H9 (cell line): ENCODE measurements around the gene NDUFS6. TPM values are rescaled to one million over a fixed set of nuclear protein-coding genes. Genes with fewer than 3 reads are reported as not detected.

ENCODE experiments used
- DNase-seq: peaks from one replicate; pipeline ENCODE4 v3.0.0-alpha.2; 2017
- H2AFZ ChIP-seq: one replicate; pipeline ENCODE4 v1.6.1; 2013; ENCODE audit warnings: mild to moderate bottlenecking, low read length, control low read depth, moderate library complexity
- H2AK5ac ChIP-seq: 2 replicates; pipeline ENCODE4 v1.6.1; 2013; ENCODE audit warnings: low read length, control low read depth, mixed read lengths; ENCODE audit not compliant: insufficient read length
- H2BK120ac ChIP-seq: one replicate; pipeline ENCODE4 v1.6.1; 2013; ENCODE audit warnings: low read depth, mild to moderate bottlenecking, low read length, control low read depth, inconsistent platforms; ENCODE audit not compliant: poor library complexity, severe bottlenecking
- H2BK12ac ChIP-seq: 2 replicates; pipeline ENCODE4 v1.6.1; 2013; ENCODE audit warnings: low read length, control low read depth, mixed read lengths, low read depth; ENCODE audit not compliant: insufficient read length
- H2BK15ac ChIP-seq: 2 replicates; pipeline ENCODE4 v1.6.1; 2013; ENCODE audit warnings: low read depth, low read length, control low read depth
- H2BK20ac ChIP-seq: one replicate; pipeline ENCODE4 v1.6.1; 2013; ENCODE audit warnings: low read depth, mild to moderate bottlenecking, low read length, control low read depth, inconsistent platforms; ENCODE audit not compliant: poor library complexity, severe bottlenecking
- H2BK5ac ChIP-seq: 2 replicates; pipeline ENCODE4 v1.6.1; 2013; ENCODE audit warnings: low read length, control low read depth, mixed read lengths; ENCODE audit not compliant: insufficient read length
- H3K14ac ChIP-seq: 2 replicates; pipeline ENCODE4 v1.6.1; 2013; ENCODE audit warnings: low read length, control low read depth; ENCODE audit not compliant: insufficient read depth
- H3K18ac ChIP-seq: 2 replicates; pipeline ENCODE4 v1.6.1; 2013; ENCODE audit warnings: low read depth, mild to moderate bottlenecking, mixed read lengths, low read length, control low read depth; ENCODE audit not compliant: insufficient read length
- H3K23ac ChIP-seq: 2 replicates; pipeline ENCODE4 v1.6.1; 2013; ENCODE audit warnings: low read length, control low read depth, mixed read lengths, low read depth; ENCODE audit not compliant: insufficient read length
- H3K23me2 ChIP-seq: 2 replicates; pipeline ENCODE4 v1.6.1; 2013; ENCODE audit warnings: low read depth, mild to moderate bottlenecking, mixed read lengths, low read length, control low read depth; ENCODE audit not compliant: insufficient read length, poor library complexity, severe bottlenecking
- H3K27ac ChIP-seq: 2 replicates; pipeline ENCODE4 v1.5.1; 2013; ENCODE audit warnings: low read length, control low read depth, mixed read lengths, low read depth; ENCODE audit not compliant: insufficient read length
- H3K27me3 ChIP-seq: 2 replicates; pipeline ENCODE4 v1.6.1; 2013; ENCODE audit warnings: low read length, control low read depth, inconsistent platforms; ENCODE audit not compliant: insufficient read depth
- H3K4ac ChIP-seq: 2 replicates; pipeline ENCODE4 v1.6.1; 2013; ENCODE audit warnings: low read depth, mild to moderate bottlenecking, control low read depth, inconsistent platforms, low read length, moderate library complexity
- H3K4me1 ChIP-seq: 2 replicates; pipeline ENCODE4 v1.6.1; 2013; ENCODE audit warnings: low read length, control low read depth, inconsistent platforms; ENCODE audit not compliant: insufficient read depth
- H3K4me2 ChIP-seq: 2 replicates; pipeline ENCODE4 v1.6.1; 2013; ENCODE audit warnings: low read length, control low read depth, mixed read lengths; ENCODE audit not compliant: insufficient read length, insufficient read depth
- H3K56ac ChIP-seq: 2 replicates; pipeline ENCODE4 v1.6.1; 2013; ENCODE audit warnings: low read depth, mild to moderate bottlenecking, mixed read lengths, low read length, control low read depth; ENCODE audit not compliant: insufficient read length
- H3K79me1 ChIP-seq: 2 replicates; pipeline ENCODE4 v1.6.1; 2013; ENCODE audit warnings: low read depth, mild to moderate bottlenecking, moderate library complexity, low read length, control low read depth, inconsistent platforms; ENCODE audit not compliant: insufficient read depth, poor library complexity, severe bottlenecking
- H3K79me2 ChIP-seq: 2 replicates; pipeline ENCODE4 v1.6.1; 2013; ENCODE audit warnings: low read length, control low read depth, inconsistent platforms; ENCODE audit not compliant: insufficient read depth
- H3K9ac ChIP-seq: 2 replicates; pipeline ENCODE4 v1.6.1; 2013; ENCODE audit warnings: low read length, control low read depth, mixed read lengths; ENCODE audit not compliant: insufficient read length; ENCODE audit errors: extremely low read depth
- H3K9me3 ChIP-seq: one replicate; pipeline ENCODE4 v1.6.1; 2013; ENCODE audit warnings: low read depth, low read length, inconsistent platforms; ENCODE audit not compliant: control insufficient read depth
- H3T11ph ChIP-seq: one replicate; pipeline ENCODE4 v1.6.1; 2013; ENCODE audit warnings: mild to moderate bottlenecking, low read length, control low read depth, inconsistent platforms
- H4K20me1 ChIP-seq: one replicate; pipeline ENCODE4 v1.6.1; 2013; ENCODE audit not compliant: control insufficient read depth, insufficient read length, insufficient read depth
- H4K5ac ChIP-seq: 2 replicates; pipeline ENCODE4 v1.6.1; 2013; ENCODE audit warnings: low read depth, mild to moderate bottlenecking, mixed read lengths, low read length, control low read depth; ENCODE audit not compliant: insufficient read length
- H4K8ac ChIP-seq: replicated peaks from 2 replicates; pipeline ENCODE4 v1.6.1; 2013; ENCODE audit warnings: low read length, control low read depth, mixed read lengths, low read depth; ENCODE audit not compliant: insufficient read length
- H4K91ac ChIP-seq: 2 replicates; pipeline ENCODE4 v1.6.1; 2013; ENCODE audit warnings: low read depth, mild to moderate bottlenecking, moderate library complexity, mixed read lengths, low read length, control low read depth; ENCODE audit not compliant: insufficient read length
- H3K27ac Mint-ChIP-seq, 3 experiments: 2 replicates in 2 of 3; 3 replicates in 1 of 3; pipeline ENCODE4 v1.8.0; 2020 to 2021; ENCODE audit warnings: mixed read lengths in 3 of 3, mild to moderate bottlenecking in 1 of 3, moderate library complexity in 1 of 3
- H3K27me3 Mint-ChIP-seq: 2 replicates; pipeline ENCODE4 v1.8.0; 2021; ENCODE audit warnings: low read depth, mild to moderate bottlenecking, moderate library complexity, mixed read lengths
- H3K36me3 Mint-ChIP-seq, 3 experiments: 2 replicates in 2 of 3; 3 replicates in 1 of 3; pipeline ENCODE4 v1.8.0; 2020 to 2021; ENCODE audit warnings: low read depth in 3 of 3, mixed read lengths in 3 of 3; ENCODE audit not compliant: insufficient read depth in 1 of 3
- H3K4me1 Mint-ChIP-seq, 2 experiments: 2 replicates each; pipeline ENCODE4 v1.8.0; 2020; ENCODE audit warnings: mixed read lengths in 2 of 2
- H3K4me3 Mint-ChIP-seq, 2 experiments: 2 replicates in 1 of 2; 3 replicates in 1 of 2; pipeline ENCODE4 v1.8.0; 2020 to 2021; ENCODE audit warnings: mild to moderate bottlenecking in 2 of 2, mixed read lengths in 2 of 2, moderate library complexity in 1 of 2
- H3K9me3 Mint-ChIP-seq, 2 experiments: 2 replicates in 1 of 2; 3 replicates in 1 of 2; pipeline ENCODE4 v1.8.0; 2020; ENCODE audit warnings: mild to moderate bottlenecking in 2 of 2, mixed read lengths in 2 of 2, moderate library complexity in 1 of 2
- WGBS: extraction: QIAGEN DNeasy Blood & Tissue Kit; methylation state at CpG from one replicate; pipeline ENCODE4 v1.1.7; 2013; ENCODE audit warnings: missing lambda C conversion rate, low lambda C conversion rate, mixed read lengths; ENCODE audit not compliant: insufficient read length; ENCODE audit errors: extremely low coverage; 5-methylcytosine and 5-hydroxymethylcytosine counted together
- total RNA-seq: library from RNA; stranded (reverse); gene quantifications from 2 replicates; pipeline ENCODE4 v1.2.1, GENCODE V29; 2021
- TF ChIP-seq, protein P1 (sequence below): fragments of 200-600 bp; sonication (generic); conservative IDR thresholded peaks from 3 replicates; pipeline ENCODE4 v1.8.0; 2021; ENCODE audit warnings: antibody characterized with exemption, mild to moderate bottlenecking

Gene NDUFS6
- total RNA-seq, 1 experiment from 2014 or later: 62.5 TPM

DNA sequence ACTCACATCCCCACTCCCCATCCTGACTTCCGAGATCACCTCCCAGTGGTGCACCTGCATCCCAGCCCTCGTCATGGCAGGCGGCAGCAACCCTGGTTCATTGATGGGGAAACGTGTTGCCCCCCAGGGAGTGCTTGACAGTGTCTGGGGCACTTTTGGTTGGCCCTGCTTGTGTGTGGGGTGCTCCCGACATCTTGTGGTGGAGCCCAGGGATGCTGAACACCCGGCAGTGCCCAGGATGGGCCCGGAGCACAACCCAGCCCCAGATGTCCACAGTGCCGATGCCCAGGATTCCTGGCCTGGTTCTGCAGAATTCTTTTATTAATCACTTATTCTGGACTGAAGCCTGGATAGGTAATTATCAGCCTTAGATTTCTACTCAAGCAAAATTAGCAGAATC, 5.3 kb upstream of the NDUFS6 start:
- peaks cover 0 to 3% of the 10 kb centered on the region in 2 experiments; a peak in 1 of 5 replicates for H3K9me3 Mint-ChIP-seq
- Histone ChIP-seq H3K4me1 (no peaks in the 10 kb centered on the region), H4K91ac (no peak overlapping the region), H3K23ac (no peak overlapping the region), H3K9ac (no peak overlapping the region), H3K4me2 (no peak overlapping the region), H3T11ph (no peak overlapping the region), H4K8ac (no peak overlapping the region), H2BK15ac (no peak overlapping the region), H2BK120ac (no peak overlapping the region), H3K27me3 (no peaks in the 10 kb centered on the region), H2AK5ac (no peak overlapping the region), H2BK5ac (no peak overlapping the region), H3K23me2 (peaks cover 14% of the 10 kb centered on the region), H3K4ac (no peak overlapping the region), H3K9me3 (no peaks in the 10 kb centered on the region), H2BK12ac (no peak overlapping the region), H3K27ac (no peak overlapping the region), H3K18ac (no peak overlapping the region), H2AFZ (no peak overlapping the region), H3K14ac (no peak overlapping the region), H3K79me2 (peaks cover 3% of the 10 kb centered on the region; the same call in 1 of the 2 replicates), H3K56ac (no peak overlapping the region), H4K20me1 (no peaks in the 10 kb centered on the region), H2BK20ac (no peak overlapping the region), H4K5ac (no peak overlapping the region), H3K79me1 (peaks cover 6% of the 10 kb centered on the region)
- H3K27ac Mint-ChIP-seq: no peak overlapping the region
- H3K36me3 Mint-ChIP-seq: peaks cover 14 to 29% (median 25%) of the 10 kb centered on the region in 3 experiments
- H3K4me3 Mint-ChIP-seq: no peak overlapping the region
- no CpG with 5 or more reads among the region's 8 CpGs for WGBS
- DNase-seq: no peak
- H3K4me1 Mint-ChIP-seq: peaks cover 11 to 14% of the 10 kb centered on the region in 2 experiments
- H3K27me3 Mint-ChIP-seq: no peaks in the 10 kb centered on the region
- TF ChIP-seq, protein P1, sequence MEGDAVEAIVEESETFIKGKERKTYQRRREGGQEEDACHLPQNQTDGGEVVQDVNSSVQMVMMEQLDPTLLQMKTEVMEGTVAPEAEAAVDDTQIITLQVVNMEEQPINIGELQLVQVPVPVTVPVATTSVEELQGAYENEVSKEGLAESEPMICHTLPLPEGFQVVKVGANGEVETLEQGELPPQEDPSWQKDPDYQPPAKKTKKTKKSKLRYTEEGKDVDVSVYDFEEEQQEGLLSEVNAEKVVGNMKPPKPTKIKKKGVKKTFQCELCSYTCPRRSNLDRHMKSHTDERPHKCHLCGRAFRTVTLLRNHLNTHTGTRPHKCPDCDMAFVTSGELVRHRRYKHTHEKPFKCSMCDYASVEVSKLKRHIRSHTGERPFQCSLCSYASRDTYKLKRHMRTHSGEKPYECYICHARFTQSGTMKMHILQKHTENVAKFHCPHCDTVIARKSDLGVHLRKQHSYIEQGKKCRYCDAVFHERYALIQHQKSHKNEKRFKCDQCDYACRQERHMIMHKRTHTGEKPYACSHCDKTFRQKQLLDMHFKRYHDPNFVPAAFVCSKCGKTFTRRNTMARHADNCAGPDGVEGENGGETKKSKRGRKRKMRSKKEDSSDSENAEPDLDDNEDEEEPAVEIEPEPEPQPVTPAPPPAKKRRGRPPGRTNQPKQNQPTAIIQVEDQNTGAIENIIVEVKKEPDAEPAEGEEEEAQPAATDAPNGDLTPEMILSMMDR: no peak
